GM21528 (cell line): Measurements from ENCODE around the gene FKBP5.
"Not testable (repeated sequence)": the region's sequence is repeated elsewhere in the genome, so short reads cannot be mapped to it uniquely, and the experiment has no call there.

Experiments
- ATAC-seq: cut with Tn5 transposase; IDR thresholded peaks from one replicate; pipeline ENCODE4 v1.9.1; 2021; ENCODE audit warnings: mild to moderate bottlenecking, moderate library complexity; ENCODE audit not compliant: unreplicated experiment, low FRiP score

The FKBP5 gene

GRCh38 chr6:35594503-35595186 lies 94.1 kb downstream of the FKBP5 start:
- ATAC-seq: no peak

- no peak for ATAC-seq
These were observed 96.5 kb downstream of the FKBP5 start for GRCh38 chr6:35592178-35592577.

GRCh38 chr6:35590622-35591066 lies 98.1 kb downstream of the FKBP5 start:
- no peak for ATAC-seq

- ATAC-seq: no peak
These were observed 98.8 kb downstream of the FKBP5 start for GRCh38 chr6:35589904-35590303.

DNA sequence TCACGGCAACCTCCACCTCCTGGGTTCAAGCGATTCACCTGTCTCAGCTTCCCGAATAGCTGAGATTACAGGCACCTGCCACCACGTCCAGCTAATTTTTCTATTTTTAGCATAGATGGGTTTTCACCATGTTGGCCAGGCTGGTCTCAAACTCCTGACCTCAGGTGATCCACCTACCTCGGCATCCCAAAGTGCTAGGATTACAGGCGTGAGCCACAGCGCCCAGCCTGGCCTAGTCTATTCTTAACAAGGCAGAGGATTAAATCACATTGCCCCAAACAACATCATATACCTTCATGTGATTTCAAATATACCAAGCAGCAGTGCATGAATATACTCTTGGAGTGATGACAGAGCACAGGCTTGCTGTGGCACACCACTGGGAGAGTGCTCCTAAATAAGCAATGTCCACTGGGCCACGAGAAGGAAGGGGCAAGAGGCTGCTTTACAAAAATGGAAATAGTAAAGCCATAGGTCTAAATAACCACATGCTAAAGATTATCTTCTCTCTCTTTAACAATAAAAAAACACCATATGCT lies 99.4 kb downstream of the FKBP5 start:
- ATAC-seq: no peak

DNA sequence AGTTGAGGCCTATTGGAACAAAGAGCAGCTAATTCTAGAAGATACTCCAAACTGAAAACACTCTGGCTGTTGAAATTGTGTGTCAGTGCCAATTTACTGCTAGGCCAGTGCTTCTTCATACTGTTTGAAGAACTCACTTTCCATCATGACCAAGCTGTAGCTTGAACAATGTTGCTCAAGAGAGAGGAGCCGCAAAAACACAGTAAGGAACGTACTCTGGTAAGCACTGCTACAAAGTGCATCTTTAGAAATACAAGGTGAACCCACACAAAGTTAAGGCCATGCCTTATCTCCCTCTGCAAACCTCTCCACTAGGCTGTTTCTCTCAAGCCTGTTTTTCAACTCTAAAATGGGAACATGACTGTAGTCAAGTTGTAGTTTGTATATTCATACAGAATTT lies 101.5 kb downstream of the FKBP5 start:
- no peak for ATAC-seq

DNA sequence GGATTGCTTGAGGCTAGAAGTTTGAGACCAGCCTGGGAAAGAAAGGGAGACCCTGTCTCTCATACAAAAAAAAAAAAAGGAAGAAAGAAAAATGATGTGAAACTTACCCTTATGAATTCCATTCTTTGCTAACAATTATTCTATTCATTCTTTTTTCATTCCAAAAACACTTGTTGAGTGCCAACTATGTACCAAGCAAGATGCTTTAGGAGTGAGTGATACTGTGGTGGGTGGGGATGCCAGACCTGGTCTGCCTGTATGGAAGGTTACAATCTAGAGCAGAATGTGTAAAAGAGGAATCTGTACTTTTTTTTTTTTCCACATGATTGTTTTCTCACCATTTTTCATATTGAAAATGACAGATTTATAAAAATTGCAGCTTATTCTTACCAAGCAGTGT lies 102.2 kb downstream of the FKBP5 start:
- ATAC-seq: no peak

- no peak for ATAC-seq
These were observed 103.1 kb downstream of the FKBP5 start for GRCh38 chr6:35585658-35586057.

DNA sequence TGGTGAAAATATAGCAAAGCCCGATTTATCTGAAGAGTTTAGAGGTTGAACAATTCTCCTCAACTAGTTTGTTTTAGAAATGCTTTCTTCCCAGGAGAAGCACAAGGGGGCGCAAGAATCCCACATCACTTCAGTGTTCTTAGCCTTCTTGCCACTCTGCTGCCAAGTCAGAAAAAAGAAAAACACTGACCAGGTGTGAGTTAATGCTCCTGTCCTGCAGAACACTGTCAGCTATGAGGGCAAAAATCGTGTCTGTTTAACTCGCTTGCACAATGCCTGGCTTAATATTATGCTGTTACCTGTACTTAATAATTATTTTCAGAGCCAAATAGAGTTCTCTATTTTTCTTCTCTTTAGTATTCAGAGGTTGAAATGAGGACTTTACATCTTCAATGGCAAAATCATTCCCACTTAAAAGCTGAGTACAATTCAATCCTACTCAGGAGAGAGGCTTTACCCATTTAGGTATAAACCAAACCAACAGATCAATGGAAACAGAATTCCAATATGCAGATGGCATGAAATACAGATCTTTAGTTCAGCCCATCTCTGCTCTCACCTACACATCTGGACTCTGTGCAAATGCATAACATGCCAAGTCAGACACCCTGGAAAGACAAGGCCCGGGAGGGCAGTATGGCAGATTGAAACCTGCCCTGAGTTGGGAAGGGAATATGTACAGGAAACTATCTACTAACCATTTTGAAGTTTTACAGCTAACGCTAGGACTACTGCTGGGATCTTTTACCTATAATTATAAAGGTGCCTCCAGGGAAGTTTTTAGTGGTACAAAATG lies 104.6 kb downstream of the FKBP5 start:
- no peak for ATAC-seq

GRCh38 chr6:35582315-35582714 lies 106.4 kb downstream of the FKBP5 start:
- ATAC-seq: no peak

- no peak for ATAC-seq
These were observed 107.1 kb downstream of the FKBP5 start for GRCh38 chr6:35581633-35582032.

DNA sequence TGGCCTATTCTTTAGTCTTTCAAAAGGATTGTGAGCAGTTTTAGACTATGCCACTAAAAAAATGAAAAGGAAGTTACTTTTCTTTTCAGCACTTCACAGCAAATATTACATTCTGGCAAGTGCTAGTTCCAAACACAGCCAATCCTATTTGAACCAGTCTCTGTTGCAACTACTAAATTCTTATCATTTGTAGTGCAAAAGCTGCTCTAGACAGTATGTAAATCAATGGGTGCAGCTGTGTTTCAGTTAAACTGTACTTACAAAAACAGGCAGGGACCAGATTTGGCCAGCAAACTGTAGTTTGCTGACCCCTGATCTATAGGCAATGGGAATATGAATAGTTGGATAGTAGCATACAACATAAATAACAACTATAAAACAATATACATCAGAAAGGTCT lies 107.9 kb downstream of the FKBP5 start:
- no peak for ATAC-seq

DNA sequence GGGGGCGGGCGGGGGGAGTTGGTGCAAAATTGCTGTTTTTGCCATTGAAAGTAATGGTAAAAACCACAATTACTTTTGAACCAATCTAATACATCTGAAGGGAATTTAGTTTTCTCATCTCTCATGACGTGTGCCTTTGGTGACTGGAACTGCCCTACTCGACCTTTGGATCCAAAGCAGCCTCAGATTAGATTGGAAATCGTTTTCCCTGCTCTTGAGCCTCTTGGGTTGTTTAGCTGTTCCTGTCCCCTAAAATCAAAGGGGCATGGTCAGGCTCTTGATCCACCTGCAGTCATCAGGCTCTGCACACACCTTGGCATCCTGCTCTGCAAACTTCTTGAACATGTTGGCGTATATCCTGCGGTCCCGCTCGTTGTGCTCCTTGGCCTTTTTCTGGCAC lies 112.0 kb downstream of the FKBP5 start:
- ATAC-seq: no peak

GRCh38 chr6:35573495-35574110 lies 115.1 kb downstream of the FKBP5 start:
- no peak for ATAC-seq

GRCh38 chr6:35570885-35571330 lies 117.8 kb downstream of the FKBP5 start:
- not testable (repeated sequence) for ATAC-seq

DNA sequence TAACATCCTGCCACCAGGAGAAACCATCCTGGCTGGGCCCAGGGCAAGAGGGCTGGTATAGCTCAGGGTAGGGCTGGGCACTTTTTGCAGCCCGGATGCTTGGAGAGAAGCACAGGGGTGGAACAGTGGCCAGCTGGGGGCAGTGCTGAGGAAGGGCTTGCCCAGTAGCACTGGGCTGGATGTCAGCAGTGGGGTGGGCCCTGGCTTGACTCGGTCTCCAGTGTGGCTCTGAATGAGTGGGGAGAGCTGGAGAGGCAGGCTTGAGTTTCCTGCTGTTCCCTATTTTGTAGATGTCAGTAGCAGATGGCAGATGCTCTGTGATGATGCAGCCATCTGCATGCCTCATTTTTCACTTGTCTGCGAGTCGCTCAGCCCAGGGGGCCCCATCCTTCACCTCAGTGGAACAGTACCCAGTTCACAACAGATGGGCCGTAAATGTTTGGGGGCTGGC lies 119.7 kb downstream of the FKBP5 start:
- ATAC-seq: no peak

GRCh38 chr6:35566794-35567193 lies 121.9 kb downstream of the FKBP5 start:
- no peak for ATAC-seq

DNA sequence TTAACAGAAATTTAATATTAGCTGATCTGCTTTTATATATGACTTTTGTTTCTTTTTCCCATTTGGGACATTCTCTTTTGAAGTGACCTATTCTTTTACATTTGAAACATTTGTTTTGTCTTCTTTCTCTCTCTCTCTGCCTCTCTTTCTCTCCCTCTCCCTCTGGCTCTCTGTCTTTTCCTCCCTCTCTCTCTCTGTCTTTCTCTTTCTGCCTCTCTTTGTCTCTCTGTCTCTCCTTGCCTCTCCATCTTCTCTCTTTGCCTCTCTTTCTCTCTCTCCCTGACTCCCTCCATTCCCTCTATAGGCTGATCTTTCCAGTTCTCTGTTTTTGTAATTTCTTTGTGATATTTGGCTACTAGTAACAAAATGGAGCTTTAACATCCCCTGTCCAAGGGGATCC lies 124.0 kb downstream of the FKBP5 start:
- ATAC-seq: no peak

- no peak for ATAC-seq
These were observed 126.7 kb downstream of the FKBP5 start for GRCh38 chr6:35562060-35562459.

DNA sequence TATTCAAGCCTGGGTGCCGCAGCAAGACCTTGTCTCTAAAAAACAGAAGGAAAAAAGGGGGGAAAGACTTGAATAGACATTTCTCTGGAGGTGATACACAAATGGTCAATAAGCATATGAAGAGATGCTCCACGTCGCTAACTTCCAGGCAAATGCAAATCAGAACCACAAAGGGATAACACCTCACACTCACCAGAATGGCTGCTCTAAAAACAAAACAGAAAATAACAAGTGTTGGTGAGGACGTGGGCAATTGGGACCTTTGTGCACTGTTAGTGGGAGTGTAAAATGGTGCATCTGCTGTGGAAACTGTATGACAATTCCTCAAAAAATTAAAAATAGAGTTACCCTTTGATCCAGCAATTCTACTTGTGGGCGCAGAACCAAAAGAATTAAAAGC lies 127.6 kb downstream of the FKBP5 start:
- ATAC-seq: no peak

- ATAC-seq: no peak
These were observed 130.1 kb downstream of the FKBP5 start for GRCh38 chr6:35558571-35558970.
